ENCODE measurements around the gene OGFOD2.

GRCh38 chr12:122965321-122965751 lies 9.7 kb upstream of the OGFOD2 start:
- TF ChIP-seq TAF1 (IDR thresholded peaks at IDR 0.05; ENCODE audit: low read depth, low read length): no peak
- no peak for TF ChIP-seq SPI1 (IDR thresholded peaks at IDR 0.05; ENCODE audit: low read depth, low read length)
- no peak for TF ChIP-seq POLR2A (IDR thresholded peaks at IDR 0.05; ENCODE audit: low read depth, low read length)
- no peak for TF ChIP-seq POLR2AphosphoS5 (IDR thresholded peaks at IDR 0.05; ENCODE audit: low read depth, low read length)
- TF ChIP-seq PAX5 (IDR thresholded peaks at IDR 0.05; ENCODE audit: insufficient read depth, low read length, severe bottlenecking): no peak

All from GM12891 (cell line).